SW480 (cell line): ENCODE results near the gene GNG12.
"Not testable (repeated sequence)": the region's sequence is repeated elsewhere in the genome, so short reads cannot be mapped to it uniquely, and the experiment has no call there.

Experiments
- DNase-seq: peaks from one replicate; pipeline ENCODE4 v3.0.0-alpha.2; 2016; ENCODE audit warnings: low spot score

Gene GNG12

DNA sequence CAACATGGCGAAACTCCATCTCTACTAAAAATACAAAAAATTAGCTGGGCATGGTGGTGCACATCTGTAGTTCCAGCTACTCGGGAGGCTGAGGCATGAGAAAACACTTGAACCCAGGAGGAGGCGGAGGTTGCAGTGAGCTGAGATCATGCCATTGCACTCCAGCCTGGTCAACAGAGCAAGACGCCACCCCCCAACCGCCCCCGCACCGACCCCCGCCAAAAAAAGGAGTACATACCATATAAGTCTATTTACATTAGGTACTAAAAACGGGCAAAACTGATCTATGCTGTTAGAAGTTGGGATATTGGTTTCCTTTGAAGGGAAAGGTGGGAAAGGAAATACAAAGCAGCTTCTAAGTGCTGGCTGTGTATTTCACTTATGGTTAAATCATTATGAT, 103.0 kb downstream of the GNG12 start:
- DNase-seq = not testable (repeated sequence)

- no peak for DNase-seq
Measured at GRCh38 chr1:67729872-67730271, 103.4 kb downstream of the GNG12 start.

DNA sequence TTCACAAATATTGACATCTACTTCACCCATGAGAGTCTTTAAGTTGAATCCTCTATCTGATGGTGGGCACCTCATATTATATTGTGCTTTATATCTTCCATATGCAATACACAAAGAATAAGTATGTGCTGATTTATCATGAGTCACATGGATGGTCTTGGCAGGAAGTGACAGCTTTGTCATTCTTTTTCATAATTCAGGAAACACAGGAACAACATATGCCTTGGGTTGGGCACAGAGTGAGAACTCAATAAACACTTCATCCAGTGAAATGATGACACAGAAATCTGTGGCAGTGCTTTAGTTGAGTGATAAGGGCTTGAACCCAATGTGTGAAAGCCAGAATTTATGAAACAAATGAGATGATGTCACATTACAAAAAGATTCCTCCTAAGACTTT, 107.0 kb downstream of the GNG12 start:
- DNase-seq = no peak

GRCh38 chr1:67724928-67725560, 108.2 kb downstream of the GNG12 start:
- DNase-seq = peak; percentile 42

DNA sequence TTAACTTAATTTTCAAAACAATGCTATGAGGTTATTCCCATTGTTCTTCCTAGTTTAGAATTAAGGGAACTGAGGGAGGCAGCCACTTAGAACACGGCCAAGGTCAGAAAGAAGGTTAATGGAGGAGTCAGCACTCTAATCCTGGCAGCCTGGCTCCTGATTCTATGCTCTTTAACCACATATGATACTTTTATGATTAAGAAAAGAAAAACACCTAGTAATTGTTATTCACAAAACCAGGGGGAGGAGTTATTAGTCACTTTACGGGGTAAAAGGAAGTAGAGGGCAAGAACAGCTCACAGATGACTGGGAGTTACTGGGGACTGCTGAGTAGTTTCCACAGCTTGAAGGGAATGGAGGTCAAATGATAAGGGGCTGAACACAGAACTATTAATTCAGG, 109.6 kb downstream of the GNG12 start:
- DNase-seq = peak; percentile 41

DNA sequence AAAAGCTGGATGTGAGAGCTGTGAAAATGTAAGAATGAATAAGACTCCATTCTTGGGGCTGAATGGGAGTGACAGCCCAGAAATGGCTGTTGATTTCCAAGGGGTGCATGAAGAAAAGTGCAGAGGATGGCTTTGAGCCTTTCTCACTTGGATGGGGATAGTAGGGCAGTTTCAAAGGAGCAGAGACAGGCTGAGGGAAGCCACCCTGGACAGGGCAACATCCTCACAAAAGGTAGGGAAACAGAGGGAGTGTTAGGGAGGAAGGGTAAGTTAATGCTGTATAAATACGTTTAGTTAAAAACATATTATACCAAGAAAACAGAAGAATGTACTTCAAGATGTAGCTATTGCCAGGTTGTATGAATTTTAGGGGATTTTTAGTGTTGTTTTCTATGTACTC, 110.1 kb downstream of the GNG12 start:
- DNase-seq = no peak

DNA sequence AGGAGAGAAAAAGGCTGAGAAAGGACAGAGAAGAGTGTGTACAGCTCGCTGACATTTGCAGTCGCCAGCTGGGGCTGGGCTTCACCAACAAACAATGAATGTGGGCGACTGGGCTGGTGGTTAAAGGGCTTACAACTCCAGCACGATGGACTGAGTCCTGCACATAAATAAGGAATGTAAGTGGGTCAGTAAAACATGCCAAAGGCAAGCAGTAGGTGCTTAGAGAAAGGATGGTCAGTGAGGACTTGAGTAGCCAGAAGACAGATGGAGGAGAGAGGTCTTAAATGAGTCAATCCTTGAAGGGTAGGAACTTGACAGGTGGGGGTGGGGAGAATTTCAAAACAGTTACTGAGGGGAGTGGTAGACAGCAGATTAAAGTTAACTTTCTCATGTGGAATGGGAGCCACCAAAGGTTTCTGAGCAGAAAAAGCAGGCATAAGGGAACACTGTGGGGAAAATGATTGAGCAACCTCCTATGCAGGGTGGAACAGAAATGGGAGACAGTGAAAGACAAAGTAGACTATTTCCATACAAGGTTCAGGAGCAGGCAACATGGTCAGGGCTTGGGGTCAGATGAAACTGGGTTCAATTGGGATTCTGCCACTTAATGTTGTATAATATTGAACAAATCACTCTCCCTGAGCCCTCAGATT, 110.8 kb downstream of the GNG12 start:
- DNase-seq = no peak

DNA sequence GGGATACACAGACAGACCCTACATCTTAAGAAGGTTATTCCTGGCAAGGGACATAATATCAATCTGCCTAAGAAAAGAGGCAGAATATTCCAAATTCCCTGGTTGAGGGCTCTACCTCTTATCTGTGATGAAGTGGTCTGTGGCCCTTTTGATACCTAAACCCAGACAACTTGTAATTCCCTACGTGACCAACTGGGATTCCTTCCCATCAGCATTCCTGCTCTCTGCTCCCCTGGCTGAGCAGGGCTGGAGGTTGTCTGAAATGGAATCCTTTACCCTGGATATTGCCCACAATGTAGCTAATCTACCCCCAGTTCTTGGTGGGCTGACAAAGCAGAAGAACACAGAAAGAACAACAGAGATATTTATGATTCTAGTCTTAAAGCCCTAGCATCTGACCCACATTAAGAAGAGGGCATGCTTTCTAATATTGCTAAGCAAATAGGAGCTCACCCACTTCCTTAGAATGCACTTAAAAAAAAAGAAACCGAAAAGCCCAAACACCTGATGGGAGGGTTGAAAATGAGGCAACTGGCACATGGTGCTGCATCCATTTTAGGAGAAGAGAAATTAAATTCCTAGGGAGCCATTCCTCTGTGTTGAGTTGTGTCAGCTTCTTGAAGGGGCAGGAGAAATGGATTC, 111.5 kb downstream of the GNG12 start:
- DNase-seq = no peak

DNA sequence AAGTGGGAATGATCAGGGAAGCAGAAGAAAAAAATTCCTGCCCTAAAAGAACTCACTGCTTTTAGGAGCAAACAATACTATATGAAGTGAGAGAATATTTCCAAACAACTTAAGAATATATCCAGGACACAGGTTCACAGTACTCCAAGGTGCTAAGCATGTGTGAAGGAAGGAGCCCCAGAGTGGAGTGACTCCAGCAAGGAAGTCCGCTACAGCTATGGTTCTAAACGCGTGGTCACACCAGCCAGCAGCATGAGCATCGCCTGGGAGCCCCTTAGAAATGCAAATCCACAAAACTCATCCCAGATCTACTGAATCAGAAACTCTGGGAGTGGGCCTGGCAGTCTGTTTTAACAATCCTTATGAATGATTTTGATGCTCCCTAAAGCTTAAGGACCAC, 112.2 kb downstream of the GNG12 start:
- DNase-seq = no peak

DNA sequence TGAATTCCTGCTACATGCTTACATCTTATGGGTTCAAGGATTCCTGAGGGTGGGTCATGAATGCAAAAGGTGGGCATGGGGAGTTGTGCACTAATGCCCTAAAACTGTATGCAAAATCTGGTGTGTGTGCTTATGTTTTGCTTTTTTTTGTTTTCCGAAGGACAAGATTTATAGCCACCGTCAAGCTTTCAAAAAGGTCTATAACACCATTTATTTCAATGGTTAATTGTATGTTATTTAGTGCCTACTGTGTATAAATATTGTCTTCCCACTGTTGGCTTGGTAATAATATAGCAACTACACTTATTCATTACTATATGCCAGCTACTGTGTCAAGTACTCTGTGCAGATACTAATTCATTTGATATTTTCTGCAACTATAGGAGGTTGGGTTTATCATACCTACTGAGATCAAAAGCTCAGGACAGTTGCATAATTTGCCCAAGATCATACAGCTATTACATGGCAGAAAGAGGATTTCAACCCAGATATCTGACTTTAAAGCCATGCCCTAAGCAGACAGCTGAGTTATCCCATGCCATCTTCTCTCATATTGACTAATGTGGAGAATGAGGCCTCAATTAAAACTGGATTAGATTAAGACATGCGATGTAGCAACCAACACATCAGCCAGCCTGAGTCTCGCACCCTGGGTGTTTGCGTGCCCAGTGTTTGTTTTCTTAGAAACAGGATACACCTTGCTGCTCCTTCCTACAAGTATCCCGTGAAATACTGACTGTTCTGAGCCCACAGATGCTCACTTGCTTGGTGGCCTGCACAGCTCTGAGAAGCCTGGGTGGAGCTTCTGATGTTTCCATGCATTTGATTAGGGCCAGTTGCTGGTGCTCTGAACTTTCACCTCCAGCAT, 113.7 kb downstream of the GNG12 start:
- no peak for DNase-seq

DNA sequence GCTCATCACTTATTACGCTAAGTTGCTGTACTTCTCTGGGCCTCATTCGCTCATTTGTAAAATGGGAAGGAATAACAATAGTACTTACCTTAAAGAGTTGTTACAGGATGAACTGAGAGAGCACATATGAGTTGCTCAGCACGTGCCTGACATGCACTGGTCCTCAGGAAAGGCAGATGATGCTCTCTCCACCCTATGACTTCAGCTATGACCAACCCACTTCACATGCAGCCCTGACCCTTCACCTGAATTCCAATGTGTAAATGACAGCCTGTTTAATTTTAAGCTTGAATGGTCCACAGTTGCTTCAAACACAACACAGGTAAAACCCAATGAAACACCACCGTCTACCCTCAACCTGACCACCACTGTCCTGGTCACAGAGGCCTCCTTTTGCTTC, 115.4 kb downstream of the GNG12 start:
- DNase-seq = peak; percentile 71

DNA sequence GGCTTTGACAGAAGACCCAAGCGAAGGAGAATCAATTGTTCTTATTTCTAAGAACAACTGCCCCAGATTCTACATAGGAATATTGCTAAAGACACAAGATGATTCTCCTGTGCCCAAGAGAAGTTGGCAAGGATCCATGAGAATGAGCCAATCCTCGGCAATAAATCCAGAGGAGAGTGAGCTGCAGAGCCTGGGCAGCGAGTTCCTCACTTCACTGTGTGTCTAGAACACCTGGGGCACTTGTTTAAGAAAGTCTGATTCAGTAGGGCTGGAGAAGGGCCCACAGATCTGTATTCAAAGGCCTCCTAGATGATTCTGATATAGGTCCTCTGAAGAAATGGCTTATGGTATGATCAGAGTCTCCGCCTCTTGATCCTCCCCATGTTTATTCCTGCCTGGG, 116.5 kb downstream of the GNG12 start:
- DNase-seq = no peak

DNA sequence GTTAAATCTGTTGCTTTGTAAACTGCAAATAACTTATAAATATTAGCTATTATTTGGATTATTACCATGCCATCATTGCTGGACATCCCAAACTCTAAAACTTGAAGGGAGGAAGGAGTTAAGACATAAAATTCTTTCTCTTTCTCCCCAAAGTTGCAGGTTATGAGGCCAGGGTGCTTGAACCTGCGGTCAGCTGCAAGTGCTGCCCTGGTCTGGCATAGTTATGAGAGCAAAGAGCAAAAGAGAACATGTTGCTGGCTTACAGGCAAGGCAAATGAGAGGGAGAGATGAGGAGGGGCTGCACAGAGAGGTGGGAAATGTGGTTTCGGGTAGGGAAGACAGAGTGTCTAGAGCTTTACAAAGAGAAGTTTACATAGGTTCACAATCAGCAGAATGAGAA, 117.4 kb downstream of the GNG12 start:
- DNase-seq = no peak

GRCh38 chr1:67713057-67713846, 120.0 kb downstream of the GNG12 start:
- peak; percentile 88 for DNase-seq

- no peak for DNase-seq
Measured at GRCh38 chr1:67711855-67712212, 121.4 kb downstream of the GNG12 start.

DNA sequence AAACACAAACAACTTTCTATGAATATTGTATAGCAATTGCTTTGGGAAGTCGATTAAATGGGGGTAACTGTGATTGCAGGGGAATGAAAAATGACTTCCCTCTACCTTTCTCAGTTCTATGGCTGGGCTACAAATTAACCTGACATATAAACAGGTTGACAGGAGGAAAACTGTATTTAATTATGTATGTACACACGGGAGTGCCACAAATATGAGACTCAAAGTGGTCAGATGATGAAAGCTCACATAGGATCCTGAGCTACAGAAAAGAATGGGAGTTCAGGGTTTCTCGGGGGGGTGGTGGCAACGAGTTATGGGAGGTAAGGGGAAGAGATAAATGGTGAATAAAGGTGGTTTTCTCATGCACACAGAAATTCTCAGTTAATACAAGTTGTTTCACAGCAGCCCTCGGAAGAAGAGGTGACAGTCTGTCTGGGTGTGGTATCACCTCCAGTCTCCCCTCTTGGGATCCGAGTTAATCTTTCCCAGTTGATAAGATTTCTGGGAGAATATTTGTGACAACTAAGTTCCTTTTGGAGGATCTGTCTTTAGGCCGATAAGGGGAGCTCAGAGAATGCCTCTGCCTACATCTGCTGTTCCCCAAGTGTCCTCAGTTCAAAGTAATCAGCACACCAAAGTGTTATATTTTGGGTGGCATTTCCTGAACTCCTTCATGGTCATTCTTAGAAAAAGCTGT, 122.0 kb downstream of the GNG12 start:
- no peak for DNase-seq

GRCh38 chr1:67710417-67710816, 122.8 kb downstream of the GNG12 start:
- no peak for DNase-seq

- DNase-seq = peak; percentile 86
Measured at GRCh38 chr1:67708606-67709005, 124.7 kb downstream of the GNG12 start.

DNA sequence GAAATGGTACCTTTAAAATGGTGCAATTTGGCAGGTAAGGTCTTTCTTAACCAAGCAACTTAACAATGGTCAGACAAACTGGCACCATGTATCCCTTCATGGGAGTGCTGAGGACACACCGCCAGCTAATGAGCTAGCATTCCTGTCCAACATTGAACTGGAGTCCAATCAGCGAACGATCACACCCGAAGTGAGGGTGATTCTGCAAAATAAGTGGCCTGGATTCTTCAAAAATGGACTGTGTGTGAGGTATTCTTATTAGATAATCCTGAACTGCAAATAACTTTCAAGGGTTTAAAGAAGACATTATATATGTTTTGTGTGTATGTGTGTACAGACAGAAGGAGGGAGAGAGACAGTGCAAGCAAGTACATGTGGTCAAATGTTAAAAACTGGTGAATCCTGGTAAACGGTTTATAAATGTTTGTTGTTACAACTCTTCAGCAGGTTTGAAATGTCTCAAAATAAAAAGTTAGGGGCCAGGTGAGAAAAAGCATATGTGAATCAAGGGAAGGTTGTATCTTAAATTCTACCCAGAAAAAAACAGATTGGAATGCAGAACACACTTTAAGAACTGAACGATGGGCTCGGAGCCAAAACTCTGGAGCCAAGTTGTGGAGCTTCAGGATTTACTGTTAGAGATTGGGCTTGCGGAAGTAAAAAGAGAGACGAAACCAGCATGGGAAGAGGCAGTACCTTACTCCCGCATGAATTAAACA, 127.4 kb downstream of the GNG12 start:
- DNase-seq = no peak

DNA sequence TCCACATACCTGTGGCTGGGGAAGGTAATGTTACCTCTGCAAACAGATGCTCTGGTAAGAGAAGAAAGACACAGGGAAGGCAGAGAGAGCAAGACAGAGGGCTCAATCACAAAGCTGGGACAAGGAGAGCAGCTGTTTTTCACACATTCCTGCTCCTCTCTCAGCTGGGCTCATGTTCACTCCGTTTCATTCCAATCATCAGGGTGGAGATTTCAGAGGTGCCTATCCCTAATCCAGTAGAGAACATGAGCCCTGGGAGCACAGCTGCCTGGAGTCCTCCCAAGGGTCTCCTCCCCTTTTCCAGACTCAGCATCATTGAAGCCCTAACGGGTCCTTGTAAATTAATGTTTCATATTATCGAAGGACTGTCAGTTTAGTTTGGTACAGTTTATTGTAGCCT, 128.9 kb downstream of the GNG12 start:
- DNase-seq = no peak

- no peak for DNase-seq
Measured at GRCh38 chr1:67701876-67702275, 131.4 kb downstream of the GNG12 start.
